ENCODE data around the gene C3orf80. TPM values are rescaled to one million over a fixed set of nuclear protein-coding genes. Genes with fewer than 3 reads are reported as not detected.
A peak's percentile ranks its signal among the peaks of the same experiment; 100 is the strongest.

The C3orf80 gene
- total RNA-seq, 1 donor from 2014 or later, result 1.3 TPM

GRCh38 chr3:160183345-160184076 lies 41.7 kb upstream of the C3orf80 start:
- H3K4me1 ChIP-seq, result no peaks in the 10 kb centered on the region
- no peak overlapping the region for H3K27ac ChIP-seq
- H3K4me3 ChIP-seq, result no peak overlapping the region
- no peaks in the 10 kb centered on the region for H3K9me3 ChIP-seq
- TF ChIP-seq CTCF (IDR thresholded peaks at IDR 0.05), result no peak
- H3K36me3 ChIP-seq, result no peaks in the 10 kb centered on the region
- no peaks in the 10 kb centered on the region for H3K27me3 ChIP-seq
- no peak for ATAC-seq
- intact Hi-C loops (cut with DNase I), result no loop called here
- no peak for DNase-seq

GRCh38 chr3:160184655-160185054 lies 40.6 kb upstream of the C3orf80 start:
- Histone ChIP-seq H3K27ac (no peak overlapping the region), H3K27me3 (no peaks in the 10 kb centered on the region), H3K4me1 (no peaks in the 10 kb centered on the region), H3K36me3 (no peaks in the 10 kb centered on the region), H3K9me3 (no peaks in the 10 kb centered on the region), H3K4me3 (no peak overlapping the region)
- intact Hi-C loops (cut with DNase I), result no loop called here
- DNase-seq, result no peak
- no peak for ATAC-seq
- no peak for TF ChIP-seq CTCF (IDR thresholded peaks at IDR 0.05)

GRCh38 chr3:160185751-160186150 lies 39.5 kb upstream of the C3orf80 start:
- ATAC-seq, result peak; percentile 83
- intact Hi-C loops (cut with DNase I), result no loop called here

GRCh38 chr3:160187288-160187687 lies 37.9 kb upstream of the C3orf80 start:
- Histone ChIP-seq H3K4me3 (no peak overlapping the region), H3K27ac (no peak overlapping the region), H3K36me3 (no peaks in the 10 kb centered on the region), H3K9me3 (no peaks in the 10 kb centered on the region), H3K4me1 (no peaks in the 10 kb centered on the region), H3K27me3 (no peaks in the 10 kb centered on the region)
- no peak for DNase-seq
- no peak for ATAC-seq
- intact Hi-C loops (cut with DNase I), result no loop called here
- TF ChIP-seq CTCF (IDR thresholded peaks at IDR 0.05), result no peak

More at GRCh38 chr3:160185751-160186150, 39.5 kb upstream of the C3orf80 start:
- H3K4me3 ChIP-seq, result no peak overlapping the region
- no peak for TF ChIP-seq CTCF (IDR thresholded peaks at IDR 0.05)
- no peaks in the 10 kb centered on the region for H3K4me1 ChIP-seq
- H3K36me3 ChIP-seq, result no peaks in the 10 kb centered on the region
- no peaks in the 10 kb centered on the region for H3K27me3 ChIP-seq
- H3K9me3 ChIP-seq, result no peaks in the 10 kb centered on the region
- DNase-seq, result no peak
- no peak overlapping the region for H3K27ac ChIP-seq

- H3K36me3 ChIP-seq, result no peaks in the 10 kb centered on the region
- H3K4me3 ChIP-seq, result no peak overlapping the region
- DNase-seq (no peak), ATAC-seq (no peak)
- no peaks in the 10 kb centered on the region for H3K27me3 ChIP-seq
- no peak for TF ChIP-seq CTCF (IDR thresholded peaks at IDR 0.05)
- H3K27ac ChIP-seq, result no peak overlapping the region
- intact Hi-C loops (cut with DNase I), result no loop called here
- H3K4me1 ChIP-seq, result no peaks in the 10 kb centered on the region
- no peaks in the 10 kb centered on the region for H3K9me3 ChIP-seq
These were observed 32.8 kb upstream of the C3orf80 start for GRCh38 chr3:160192310-160193029.
